HG02943 (cell line): ENCODE results near the gene FLNB.
"Not testable (repeated sequence)": the region's sequence is repeated elsewhere in the genome, so short reads cannot be mapped to it uniquely, and the experiment has no call there.

Source experiments
- ATAC-seq: cut with Tn5 transposase; IDR thresholded peaks from one replicate; pipeline ENCODE4 v1.9.1; 2021; ENCODE audit warnings: mild to moderate bottlenecking, low read depth, moderate library complexity; ENCODE audit not compliant: unreplicated experiment

Gene FLNB

GRCh38 chr3:58051196-58051595 lies 43.0 kb downstream of the FLNB start:
- ATAC-seq, result no peak

DNA sequence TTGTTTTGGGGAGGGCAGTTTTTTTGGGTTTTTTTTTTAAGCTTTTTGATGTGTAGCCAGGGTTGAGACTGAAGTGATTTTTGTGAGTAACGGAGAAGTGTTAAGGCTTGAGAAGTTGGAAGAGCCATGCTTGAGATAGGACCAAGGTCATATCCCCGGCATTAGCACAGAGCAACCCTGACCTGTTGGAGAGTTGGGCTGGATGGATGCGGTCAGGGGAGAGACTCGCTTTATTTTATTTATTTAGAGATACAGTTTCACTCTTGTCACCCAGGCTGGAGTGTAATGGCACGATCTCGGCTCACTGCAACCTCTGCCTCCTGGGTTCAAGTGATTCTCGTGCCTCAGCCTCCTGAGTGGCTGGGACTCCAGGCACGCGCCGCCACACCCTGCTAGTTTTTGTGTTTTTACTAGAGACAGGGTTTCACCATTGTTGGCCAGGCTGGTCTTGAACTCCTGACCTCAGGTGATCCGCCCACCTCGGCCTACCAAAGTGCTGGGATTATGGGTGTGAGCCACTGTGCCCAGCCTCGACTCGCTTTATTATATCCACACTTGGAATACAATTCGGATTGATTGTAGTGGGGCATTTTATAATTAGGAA lies 43.5 kb downstream of the FLNB start:
- not testable (repeated sequence) for ATAC-seq

DNA sequence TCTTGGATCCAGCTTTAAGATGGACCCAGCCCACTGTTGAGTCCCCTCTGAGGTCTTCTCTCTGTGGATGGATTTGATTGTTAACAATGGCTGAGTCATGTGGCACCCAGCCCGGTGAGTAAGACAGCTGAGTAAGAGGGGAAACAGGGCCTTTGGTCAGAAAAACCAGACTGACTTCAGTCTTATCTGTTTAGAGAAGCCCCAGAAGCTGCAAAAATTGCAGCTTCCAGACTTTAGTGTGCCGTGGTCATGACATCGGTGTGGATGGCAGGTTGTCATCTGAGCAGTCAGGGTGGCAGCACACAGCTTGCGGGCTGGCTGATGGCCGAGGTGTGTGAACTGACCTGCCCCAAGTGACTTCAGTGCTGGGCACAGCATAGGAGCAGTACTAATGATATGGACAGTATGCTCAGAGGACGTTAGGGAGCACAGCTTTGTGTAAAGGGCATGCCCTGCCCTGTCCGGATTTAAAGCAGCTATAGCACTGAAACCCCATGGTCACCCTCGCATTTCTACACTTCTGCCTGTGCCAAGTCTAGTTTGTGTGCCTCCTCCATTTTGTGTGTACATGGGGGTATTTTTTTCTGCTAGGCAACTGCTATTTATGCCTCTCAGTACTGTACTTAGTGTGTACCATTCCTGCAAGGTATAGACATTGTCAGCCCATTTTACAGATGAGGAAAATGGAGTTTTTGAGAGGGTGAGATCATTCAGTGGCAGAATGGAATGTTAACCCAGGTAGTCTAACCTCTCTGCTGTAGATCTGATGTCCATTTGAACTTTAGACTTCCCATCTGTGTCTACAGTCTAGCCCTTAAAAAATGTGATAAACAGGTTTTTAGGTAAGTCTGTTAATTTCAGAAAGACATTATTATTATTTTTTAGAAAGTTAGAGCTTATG lies 44.4 kb downstream of the FLNB start:
- no peak for ATAC-seq

- ATAC-seq, result no peak
Observed at GRCh38 chr3:58054652-58055051, 46.4 kb downstream of the FLNB start.

- no peak for ATAC-seq
Observed at GRCh38 chr3:58055314-58055713, 47.1 kb downstream of the FLNB start.

DNA sequence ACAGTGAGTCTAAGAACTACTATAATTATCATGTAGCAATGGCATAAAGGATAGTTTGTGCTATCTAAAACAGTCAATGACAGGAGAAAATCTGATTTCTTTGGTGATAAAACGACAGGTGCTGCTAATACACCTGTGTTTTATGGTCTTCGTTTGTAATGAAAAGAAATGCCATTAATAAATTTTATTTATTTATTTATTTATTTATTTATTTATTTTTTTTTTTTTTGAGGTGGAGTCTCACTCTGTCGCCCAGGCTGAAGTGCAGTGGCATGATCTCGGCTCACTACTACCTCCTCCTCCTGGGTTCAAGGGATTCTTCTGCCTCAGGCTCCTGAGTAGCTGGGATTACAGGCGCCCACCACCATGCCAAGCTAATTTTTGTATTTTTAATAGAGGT lies 47.7 kb downstream of the FLNB start:
- ATAC-seq, result not testable (repeated sequence)

GRCh38 chr3:58058361-58059263 lies 50.4 kb downstream of the FLNB start:
- ATAC-seq, result no peak

DNA sequence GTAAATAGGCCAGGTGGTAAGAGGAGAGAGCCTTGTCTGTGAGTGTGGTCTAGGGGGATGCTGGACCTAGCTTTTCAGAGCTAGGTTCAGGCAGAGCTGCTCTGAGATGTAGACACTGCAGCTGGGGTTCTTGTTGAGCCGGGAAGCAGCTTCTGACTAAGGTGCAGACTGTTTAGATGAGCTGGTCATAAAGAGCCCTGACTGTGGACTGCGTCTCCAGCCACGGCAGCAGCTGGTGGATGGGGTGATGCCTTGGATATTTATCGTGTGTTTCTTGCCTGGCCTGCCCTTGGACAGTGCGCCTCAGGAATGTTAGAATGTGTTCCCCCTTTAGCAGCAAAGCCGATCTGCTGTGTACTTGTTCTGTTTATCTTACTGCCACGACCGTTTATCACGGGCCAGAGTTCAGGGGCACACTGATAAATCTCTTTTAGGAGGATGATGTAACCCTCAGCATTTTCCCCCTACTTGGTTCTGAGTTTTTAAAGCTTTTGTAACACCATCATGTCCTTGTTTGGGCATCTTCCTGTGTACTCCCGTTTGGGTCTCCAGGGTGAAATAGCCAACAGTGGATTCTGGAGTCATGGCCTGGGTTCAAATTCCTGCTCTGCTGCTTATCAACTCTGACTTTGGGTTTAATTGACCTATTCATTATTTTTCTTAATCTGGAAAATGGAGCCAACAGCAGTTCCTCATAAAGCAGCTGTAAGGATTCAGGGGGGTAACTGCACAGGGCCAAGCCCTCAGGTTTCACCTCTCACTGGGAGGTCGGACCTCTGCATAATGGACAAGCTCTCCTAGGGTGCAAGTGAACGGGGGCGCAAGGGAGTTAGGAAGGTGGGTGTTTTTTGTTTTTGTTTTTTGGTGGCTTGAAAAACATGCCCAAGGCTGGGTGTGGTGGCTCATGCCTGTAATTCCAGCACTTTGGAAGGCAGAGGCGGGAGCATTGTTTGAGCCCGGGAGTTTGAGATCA lies 51.4 kb downstream of the FLNB start:
- no peak for ATAC-seq

DNA sequence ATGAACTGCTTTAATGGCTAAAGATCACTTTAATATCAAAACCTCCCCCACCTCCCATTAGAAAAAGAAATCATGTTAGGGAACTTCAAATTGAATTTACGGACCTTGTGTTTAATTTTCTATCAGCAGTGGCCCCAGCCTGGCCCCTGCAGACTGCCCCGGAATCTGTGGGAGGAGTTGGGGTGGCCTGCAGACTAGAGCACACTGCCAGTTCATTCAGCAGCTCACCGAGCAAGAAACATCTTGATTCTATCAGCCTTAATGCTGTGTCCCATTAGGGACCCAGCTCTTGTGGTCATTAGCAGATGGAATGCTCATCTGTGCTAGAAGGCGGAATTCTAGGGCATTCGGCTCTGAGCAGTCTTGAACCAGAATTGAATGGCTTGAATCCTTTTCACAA lies 54.2 kb downstream of the FLNB start:
- no peak for ATAC-seq

- no peak for ATAC-seq
Observed at GRCh38 chr3:58063022-58063815, 55.0 kb downstream of the FLNB start.

- no peak for ATAC-seq
Observed at GRCh38 chr3:58064923-58065638, 56.9 kb downstream of the FLNB start.

- ATAC-seq, result no peak
Observed at GRCh38 chr3:58065700-58066167, 57.5 kb downstream of the FLNB start.

GRCh38 chr3:58066842-58067241 lies 58.6 kb downstream of the FLNB start:
- ATAC-seq, result no peak

DNA sequence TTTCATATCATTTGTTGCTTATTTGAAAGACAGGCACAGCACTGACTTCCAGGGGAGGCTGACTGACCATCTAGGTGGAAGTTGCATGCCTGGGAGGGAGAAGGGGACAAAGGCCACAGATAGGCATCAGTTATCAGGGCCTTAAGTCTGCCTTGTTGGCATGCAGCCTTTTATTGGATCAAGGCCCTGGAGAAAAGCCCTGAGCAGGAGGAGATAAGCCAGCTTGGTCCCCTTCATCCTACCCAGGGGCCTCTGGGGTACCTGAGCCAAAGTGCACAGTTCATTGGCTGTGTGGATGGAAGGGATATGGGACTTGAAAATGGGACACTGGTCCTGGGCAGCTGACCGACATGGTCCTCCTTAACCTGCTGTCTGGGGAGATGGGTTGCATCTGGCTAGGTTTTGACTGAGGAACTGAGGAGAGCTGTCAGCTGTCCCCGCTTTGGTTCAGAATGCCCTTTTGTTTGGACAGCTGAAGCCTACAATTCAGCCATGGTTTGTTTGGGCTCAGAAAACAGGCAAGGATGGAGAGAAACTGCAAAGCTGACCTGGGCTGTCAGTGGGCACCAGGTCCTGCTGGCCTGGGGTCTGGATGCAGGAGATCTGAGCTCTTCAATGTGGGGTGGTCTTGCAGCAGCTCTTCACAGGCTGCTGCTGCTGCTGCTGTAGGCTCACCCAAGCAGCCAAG lies 60.0 kb downstream of the FLNB start:
- ATAC-seq, result no peak

GRCh38 chr3:58071480-58071971 lies 63.3 kb downstream of the FLNB start:
- ATAC-seq, result no peak

DNA sequence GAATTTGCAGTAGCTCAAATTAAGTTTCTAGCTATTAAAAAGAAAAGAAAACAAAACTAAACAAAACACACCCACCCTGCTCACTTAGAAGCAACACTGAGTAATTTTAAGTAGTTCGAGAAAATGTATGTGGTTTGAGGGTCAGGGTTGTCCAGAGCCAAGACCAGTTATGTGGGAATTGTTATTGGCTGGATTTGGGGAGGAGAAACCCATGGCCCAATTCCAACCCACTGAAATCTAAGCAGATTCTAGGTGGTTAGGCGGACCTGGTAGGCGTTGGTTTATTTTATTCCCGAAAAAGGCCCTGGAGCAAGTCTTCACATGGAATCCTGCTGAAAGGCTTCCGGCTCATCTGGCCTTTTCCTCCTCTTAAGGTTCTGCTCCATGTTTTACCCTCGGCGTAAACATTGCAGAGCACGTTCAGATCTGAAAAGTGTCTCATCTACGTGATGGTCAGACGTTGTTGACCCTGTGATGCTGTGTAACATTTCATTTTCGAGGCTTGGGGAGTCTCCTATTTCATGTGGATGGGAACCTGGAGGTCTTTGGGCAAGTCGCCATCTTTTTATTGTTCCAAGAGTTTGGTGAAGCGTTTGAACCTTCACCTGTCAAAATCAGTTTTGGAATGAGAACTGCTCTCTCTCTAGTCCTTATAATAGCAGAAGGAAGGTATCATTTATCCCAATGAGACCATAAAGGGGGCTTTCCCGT lies 64.0 kb downstream of the FLNB start:
- no peak for ATAC-seq

GRCh38 chr3:58072763-58073130 lies 64.5 kb downstream of the FLNB start:
- ATAC-seq, result no peak
